DOHH2 (cell line): ENCODE results near the gene CLTCL1.

Experiments
- H3F3A ChIP-seq: fragments of 200-600 bp; sonication (generic), shearing (Covaris generic); 2 replicates; pipeline ENCODE4 v1.6.0; 2016; ENCODE audit warnings: antibody characterized with exemption, mild to moderate bottlenecking; ENCODE audit not compliant: control insufficient read depth, insufficient read depth
- H3K27ac ChIP-seq: fragments of 200-600 bp; sonication (generic); 2 replicates; pipeline ENCODE4 v1.5.1; 2014; ENCODE audit warnings: low read depth, mild to moderate bottlenecking, low read length, moderate library complexity
- H3K27me3 ChIP-seq: fragments of 200-600 bp; sonication (generic); 2 replicates; pipeline ENCODE4 v1.6.1; 2014; ENCODE audit warnings: mild to moderate bottlenecking, low read length, mixed read lengths; ENCODE audit not compliant: control insufficient read depth
- H3K36me3 ChIP-seq: fragments of 200-600 bp; sonication (generic); 2 replicates; pipeline ENCODE4 v1.6.1; 2014; ENCODE audit warnings: mild to moderate bottlenecking, low read length, moderate library complexity, mixed read lengths; ENCODE audit not compliant: control insufficient read depth
- H3K4me1 ChIP-seq: fragments of 200-600 bp; sonication (generic); 2 replicates; pipeline ENCODE4 v1.6.1; 2014; ENCODE audit warnings: mild to moderate bottlenecking, low read length, mixed read lengths; ENCODE audit not compliant: control insufficient read depth
- H3K4me2 ChIP-seq: fragments of 200-600 bp; sonication (generic); 2 replicates; pipeline ENCODE4 v1.6.0; 2014; ENCODE audit warnings: mild to moderate bottlenecking, low read length, moderate library complexity
- H3K4me3 ChIP-seq: fragments of 200-600 bp; sonication (generic); 2 replicates; pipeline ENCODE4 v1.5.1; 2014; ENCODE audit warnings: mild to moderate bottlenecking, low read length, mixed read lengths
- H3K79me2 ChIP-seq: fragments of 200-600 bp; sonication (generic); 2 replicates; pipeline ENCODE4 v1.6.1; 2014; ENCODE audit warnings: mild to moderate bottlenecking, low read length, mixed read lengths; ENCODE audit not compliant: control insufficient read depth
- H3K9me2 ChIP-seq: fragments of 200-600 bp; sonication (generic); replicated peaks from 2 replicates; pipeline ENCODE4 v1.6.1; 2014; ENCODE audit warnings: mild to moderate bottlenecking, low read length, mixed read lengths; ENCODE audit not compliant: control insufficient read depth
- H3K9me3 ChIP-seq: fragments of 200-600 bp; sonication (generic); 2 replicates; pipeline ENCODE4 v1.6.1; 2014; ENCODE audit warnings: antibody characterized with exemption, low read length, mixed read lengths; ENCODE audit not compliant: control insufficient read depth, insufficient read depth
- H4K20me1 ChIP-seq: fragments of 200-600 bp; sonication (generic); 2 replicates; pipeline ENCODE4 v1.6.0; 2014; ENCODE audit warnings: low read depth, mild to moderate bottlenecking, antibody characterized with exemption, low read length, moderate library complexity; ENCODE audit not compliant: control insufficient read depth, insufficient read depth
- EZH2phosphoT487 ChIP-seq: fragments of 200-600 bp; sonication (generic); IDR thresholded peaks from 2 replicates; pipeline ENCODE4 v1.6.1; 2017; ENCODE audit warnings: borderline replicate concordance, mild to moderate bottlenecking, antibody characterized with exemption, low read length, moderate library complexity, mixed read lengths
- TF ChIP-seq, protein P1 (sequence below): fragments of 200-600 bp; sonication (generic); IDR thresholded peaks from one replicate; pipeline ENCODE4 v1.5.1; 2014; ENCODE audit warnings: antibody characterized with exemption, mild to moderate bottlenecking, low read depth, low read length; ENCODE audit not compliant: poor library complexity, severe bottlenecking

The CLTCL1 gene

DNA sequence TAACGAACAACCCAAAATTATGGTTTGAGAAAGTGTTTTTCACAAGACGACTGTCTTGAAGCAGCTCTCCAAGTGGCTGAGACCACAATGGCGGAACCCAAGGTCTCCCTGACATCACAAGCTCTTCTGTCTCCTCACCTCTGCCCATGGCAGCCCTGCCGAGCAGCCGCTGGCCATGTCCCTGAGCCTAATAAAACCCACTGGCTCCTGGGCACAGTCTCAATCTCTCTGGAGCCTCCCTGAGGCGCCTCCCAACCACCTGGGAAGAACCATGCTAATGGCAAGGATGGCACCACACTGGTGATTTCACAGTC is 50.0 kb downstream of the CLTCL1 start:
- H3K4me1 ChIP-seq, result no peaks in the 10 kb centered on the region
- no peaks in the 10 kb centered on the region for H3K36me3 ChIP-seq
- no peaks in the 10 kb centered on the region for H3K9me2 ChIP-seq
- no peak overlapping the region for H3K27ac ChIP-seq
- H3K4me3 ChIP-seq, result no peak overlapping the region
- no peak overlapping the region for H3K4me2 ChIP-seq
- H3F3A ChIP-seq, result no peaks in the 10 kb centered on the region
- H3K79me2 ChIP-seq, result no peaks in the 10 kb centered on the region
- H3K9me3 ChIP-seq, result no peaks in the 10 kb centered on the region
- TF ChIP-seq, protein P1, sequence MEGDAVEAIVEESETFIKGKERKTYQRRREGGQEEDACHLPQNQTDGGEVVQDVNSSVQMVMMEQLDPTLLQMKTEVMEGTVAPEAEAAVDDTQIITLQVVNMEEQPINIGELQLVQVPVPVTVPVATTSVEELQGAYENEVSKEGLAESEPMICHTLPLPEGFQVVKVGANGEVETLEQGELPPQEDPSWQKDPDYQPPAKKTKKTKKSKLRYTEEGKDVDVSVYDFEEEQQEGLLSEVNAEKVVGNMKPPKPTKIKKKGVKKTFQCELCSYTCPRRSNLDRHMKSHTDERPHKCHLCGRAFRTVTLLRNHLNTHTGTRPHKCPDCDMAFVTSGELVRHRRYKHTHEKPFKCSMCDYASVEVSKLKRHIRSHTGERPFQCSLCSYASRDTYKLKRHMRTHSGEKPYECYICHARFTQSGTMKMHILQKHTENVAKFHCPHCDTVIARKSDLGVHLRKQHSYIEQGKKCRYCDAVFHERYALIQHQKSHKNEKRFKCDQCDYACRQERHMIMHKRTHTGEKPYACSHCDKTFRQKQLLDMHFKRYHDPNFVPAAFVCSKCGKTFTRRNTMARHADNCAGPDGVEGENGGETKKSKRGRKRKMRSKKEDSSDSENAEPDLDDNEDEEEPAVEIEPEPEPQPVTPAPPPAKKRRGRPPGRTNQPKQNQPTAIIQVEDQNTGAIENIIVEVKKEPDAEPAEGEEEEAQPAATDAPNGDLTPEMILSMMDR, result no peak
- no peak for TF ChIP-seq EZH2phosphoT487
- peaks cover 8% of the 10 kb centered on the region for H3K27me3 ChIP-seq
- no peaks in the 10 kb centered on the region for H4K20me1 ChIP-seq

DNA sequence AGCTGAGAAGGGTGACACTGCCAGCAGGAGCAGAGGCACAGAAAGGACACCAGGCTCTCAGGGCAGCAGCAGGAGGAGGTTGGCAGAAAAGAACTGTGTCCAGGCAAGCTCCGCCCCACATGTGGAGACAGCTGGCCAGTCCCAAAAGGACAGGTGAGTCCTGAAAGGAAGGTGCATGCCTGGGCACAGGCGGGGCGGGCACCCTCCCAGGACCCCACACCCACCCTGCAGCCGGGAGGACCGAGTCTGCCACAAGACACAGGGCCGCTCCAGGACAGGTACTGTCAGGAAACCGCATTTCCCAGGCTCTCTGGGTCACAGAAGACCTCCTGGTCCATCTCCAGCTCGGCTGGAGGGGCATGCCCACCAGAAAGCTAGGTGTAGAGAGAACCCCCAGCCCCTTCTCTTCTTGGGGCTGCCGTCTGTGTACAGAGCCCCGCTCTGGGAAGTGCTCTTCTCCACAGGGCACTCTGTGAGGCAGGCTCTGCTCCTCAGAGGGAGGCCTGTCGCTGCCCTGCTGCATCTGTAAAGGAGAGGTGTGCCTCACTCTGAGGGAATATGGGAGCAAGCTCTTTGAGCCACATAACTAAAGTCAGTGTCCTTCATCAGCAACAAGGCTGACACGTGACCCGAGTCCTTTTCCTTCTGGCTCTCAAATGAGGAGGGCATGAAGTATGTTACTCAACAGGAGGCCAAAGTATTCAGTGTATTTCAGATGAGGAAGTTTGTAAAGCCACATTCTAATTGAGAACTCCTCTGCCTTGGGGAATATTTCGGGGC is 50.5 kb downstream of the CLTCL1 start:
- Histone ChIP-seq H3K9me3 (no peaks in the 10 kb centered on the region), H3K4me3 (no peak overlapping the region), H3K27me3 (peaks cover 10% of the 10 kb centered on the region), H4K20me1 (no peaks in the 10 kb centered on the region), H3K79me2 (no peaks in the 10 kb centered on the region), H3K4me2 (no peak overlapping the region), H3K27ac (no peak overlapping the region), H3K9me2 (no peaks in the 10 kb centered on the region), H3K4me1 (no peaks in the 10 kb centered on the region), H3F3A (no peaks in the 10 kb centered on the region), H3K36me3 (no peaks in the 10 kb centered on the region)
- TF ChIP-seq, protein P1, result no peak
- TF ChIP-seq EZH2phosphoT487, result no peak

DNA sequence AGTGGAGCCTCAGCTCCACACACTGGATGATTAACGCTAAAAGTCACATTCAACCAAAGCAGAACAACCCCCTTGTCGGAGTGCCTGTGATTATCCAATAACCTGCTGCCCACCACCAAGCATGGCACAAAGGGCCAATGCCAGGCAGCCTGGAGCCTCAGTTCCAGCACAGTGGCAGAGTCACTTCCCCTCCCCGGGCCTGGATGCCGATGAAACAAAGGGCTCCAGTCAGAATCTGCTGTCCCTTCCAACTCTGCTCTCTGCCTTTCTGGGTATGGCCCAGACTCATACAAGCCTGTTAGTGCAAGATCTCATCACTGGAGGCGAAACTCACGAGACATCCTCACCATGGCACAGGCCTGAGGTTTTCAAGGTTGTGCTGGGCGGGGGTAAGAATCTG is 52.1 kb downstream of the CLTCL1 start:
- Histone ChIP-seq H3F3A (no peaks in the 10 kb centered on the region), H4K20me1 (no peaks in the 10 kb centered on the region), H3K27ac (no peak overlapping the region), H3K4me3 (no peak overlapping the region), H3K4me1 (no peaks in the 10 kb centered on the region), H3K9me2 (no peaks in the 10 kb centered on the region), H3K4me2 (no peak overlapping the region), H3K79me2 (no peaks in the 10 kb centered on the region), H3K9me3 (no peaks in the 10 kb centered on the region), H3K36me3 (no peaks in the 10 kb centered on the region), H3K27me3 (peaks cover 23% of the 10 kb centered on the region)
- no peak for TF ChIP-seq EZH2phosphoT487
- TF ChIP-seq, protein P1, result no peak
